GM23338 (cell line): ENCODE measurements around the gene PRDM5. TPM values are rescaled to one million over a fixed set of nuclear protein-coding genes. Genes with fewer than 3 reads are reported as not detected.

Experiments
- ATAC-seq: fragments of 200-7000 bp; cut with Tn5 transposase; 3 replicates; pipeline ENCODE4 v1.9.1; 2020
- DNase-seq: peaks from one replicate; pipeline ENCODE4 v3.0.0-alpha.2; 2015; ENCODE audit warnings: low spot score
- H2AFZ ChIP-seq: fragments of 200-600 bp; sonication (generic); 2 replicates; pipeline ENCODE4 v1.8.0; 2016; ENCODE audit warnings: antibody characterized with exemption, mild to moderate bottlenecking, moderate library complexity
- H3F3A ChIP-seq: fragments of 200-600 bp; sonication (generic); replicated peaks from 2 replicates; pipeline ENCODE4 v1.8.0; 2017; ENCODE audit warnings: antibody characterized with exemption, mixed run types, low read depth
- H3K27ac ChIP-seq: fragments of 200-600 bp; sonication (generic); 2 replicates; pipeline ENCODE4 v1.6.1; 2016; ENCODE audit warnings: low read depth
- H3K27me3 ChIP-seq: fragments of 200-600 bp; sonication (generic); 2 replicates; pipeline ENCODE4 v1.8.0; 2016; ENCODE audit warnings: mild to moderate bottlenecking, mixed run types, moderate library complexity; ENCODE audit not compliant: insufficient read depth
- H3K36me3 ChIP-seq: fragments of 200-600 bp; sonication (generic); 2 replicates; pipeline ENCODE4 v1.8.0; 2016; ENCODE audit warnings: mild to moderate bottlenecking; ENCODE audit not compliant: insufficient read depth
- H3K4me1 ChIP-seq: fragments of 200-600 bp; sonication (generic); 2 replicates; pipeline ENCODE4 v1.8.0; 2016; ENCODE audit warnings: mild to moderate bottlenecking, moderate library complexity; ENCODE audit not compliant: insufficient read depth
- H3K4me2 ChIP-seq: fragments of 200-600 bp; sonication (generic); 2 replicates; pipeline ENCODE4 v1.7.1; 2017; ENCODE audit warnings: mixed run types
- H3K4me3 ChIP-seq: fragments of 200-600 bp; sonication (generic); 2 replicates; pipeline ENCODE4 v1.6.1; 2016; ENCODE audit warnings: mixed run types
- H3K79me2 ChIP-seq: fragments of 200-600 bp; sonication (generic); replicated peaks from 2 replicates; pipeline ENCODE4 v1.8.0; 2017; ENCODE audit warnings: mild to moderate bottlenecking; ENCODE audit not compliant: insufficient read depth
- H3K9me2 ChIP-seq: fragments of 200-600 bp; sonication (generic); 2 replicates; pipeline ENCODE4 v1.8.0; 2017; ENCODE audit not compliant: insufficient read depth
- H4K20me1 ChIP-seq: fragments of 200-600 bp; sonication (generic); replicated peaks from 2 replicates; pipeline ENCODE4 v1.8.0; 2017; ENCODE audit warnings: mild to moderate bottlenecking; ENCODE audit not compliant: insufficient read depth
- H3K27ac Mint-ChIP-seq: 2 replicates; pipeline ENCODE4 v1.8.0; 2020; ENCODE audit warnings: inconsistent platforms, mild to moderate bottlenecking, moderate library complexity, mixed read lengths
- H3K27me3 Mint-ChIP-seq: 3 replicates; pipeline ENCODE4 v1.8.0; 2022; ENCODE audit warnings: low read depth, mild to moderate bottlenecking, moderate library complexity, mixed read lengths, inconsistent platforms; ENCODE audit not compliant: insufficient read depth, poor library complexity
- H3K36me3 Mint-ChIP-seq: 3 replicates; pipeline ENCODE4 v1.8.0; 2021; ENCODE audit warnings: low read depth, mild to moderate bottlenecking, inconsistent platforms, moderate library complexity, mixed read lengths
- H3K4me1 Mint-ChIP-seq: 3 replicates; pipeline ENCODE4 v1.8.0; 2020; ENCODE audit warnings: mild to moderate bottlenecking, inconsistent platforms, mixed read lengths
- H3K4me3 Mint-ChIP-seq: 3 replicates; pipeline ENCODE4 v1.8.0; 2021; ENCODE audit warnings: moderate library complexity, mild to moderate bottlenecking, inconsistent platforms, mixed read lengths
- H3K9me3 Mint-ChIP-seq: 3 replicates; pipeline ENCODE4 v1.8.0; 2020; ENCODE audit warnings: moderate library complexity, mild to moderate bottlenecking, inconsistent platforms, mixed read lengths
- CREB1 ChIP-seq: fragments of 250-450 bp; sonication (Bioruptor Pico); IDR thresholded peaks from 2 replicates; pipeline ENCODE4 v1.5.0; 2020; ENCODE audit warnings: low read depth, mild to moderate bottlenecking, moderate library complexity
- EZH2phosphoT487 ChIP-seq: fragments of 200-600 bp; sonication (generic); IDR thresholded peaks from one replicate; pipeline ENCODE4 v1.8.1; 2018; ENCODE audit warnings: antibody characterized with exemption; ENCODE audit not compliant: unreplicated experiment
- JUNB ChIP-seq: IDR thresholded peaks from one replicate; pipeline ENCODE4 v1.6.1; 2016; ENCODE audit warnings: antibody characterized with exemption; ENCODE audit not compliant: unreplicated experiment
- NANOG ChIP-seq: IDR thresholded peaks from 2 replicates; pipeline ENCODE4 v1.6.1; 2016; ENCODE audit warnings: antibody characterized with exemption, borderline replicate concordance
- ZNF331 ChIP-seq: fragments of 250-450 bp; sonication (Bioruptor Pico); IDR thresholded peaks from 2 replicates; pipeline ENCODE4 v1.5.0; 2020; ENCODE audit warnings: low read depth, mild to moderate bottlenecking, moderate library complexity
- polyA plus RNA-seq: library from polyadenylated mRNA; unstranded; fragments of >200 nt; fragmentation: Nextera tagmentation; extraction: Ambion mirVana; gene quantifications from 2 replicates; pipeline ENCODE4 v1.2.1, GENCODE V29; 2016
- total RNA-seq: library from RNA; depleted of rRNA; stranded (reverse); fragments of >200 nt; shearing (Covaris generic); gene quantifications from 2 replicates; pipeline ENCODE4 v1.2.3, GENCODE V29; 2014
- TF ChIP-seq, protein P1 (sequence below): IDR thresholded peaks from 2 replicates; pipeline ENCODE4 v1.6.1; 2016; ENCODE audit warnings: antibody characterized with exemption
- TF ChIP-seq, protein P2 (sequence below): fragments of 250-450 bp; sonication (Bioruptor Pico); IDR thresholded peaks from 2 replicates; pipeline ENCODE4 v1.5.0; 2020; ENCODE audit warnings: mild to moderate bottlenecking, moderate library complexity

The PRDM5 gene
- total and polyA plus RNA-seq, 2 experiments from 2014 or later = 11.2 to 40.4 TPM

DNA sequence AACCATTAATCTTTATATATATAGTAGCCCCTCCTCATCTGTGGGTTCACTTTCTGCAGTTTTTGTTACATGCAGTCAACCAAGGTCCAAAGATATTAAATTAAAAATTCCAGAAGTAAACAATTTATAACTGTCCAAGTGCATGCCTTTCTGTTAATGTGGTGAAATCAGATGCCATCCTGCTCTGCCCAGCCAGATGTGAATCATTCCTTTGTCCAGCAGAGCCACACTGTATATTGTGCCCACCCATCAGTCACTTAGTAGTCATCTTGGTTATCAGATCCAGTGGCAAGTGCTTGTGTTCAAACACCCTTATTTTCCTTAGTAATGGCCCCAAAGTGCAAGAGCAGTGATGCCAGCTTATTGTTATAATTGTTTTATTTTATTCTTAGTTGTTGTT, 17.2 kb upstream of the PRDM5 start (continued):
- TF ChIP-seq, protein P1, sequence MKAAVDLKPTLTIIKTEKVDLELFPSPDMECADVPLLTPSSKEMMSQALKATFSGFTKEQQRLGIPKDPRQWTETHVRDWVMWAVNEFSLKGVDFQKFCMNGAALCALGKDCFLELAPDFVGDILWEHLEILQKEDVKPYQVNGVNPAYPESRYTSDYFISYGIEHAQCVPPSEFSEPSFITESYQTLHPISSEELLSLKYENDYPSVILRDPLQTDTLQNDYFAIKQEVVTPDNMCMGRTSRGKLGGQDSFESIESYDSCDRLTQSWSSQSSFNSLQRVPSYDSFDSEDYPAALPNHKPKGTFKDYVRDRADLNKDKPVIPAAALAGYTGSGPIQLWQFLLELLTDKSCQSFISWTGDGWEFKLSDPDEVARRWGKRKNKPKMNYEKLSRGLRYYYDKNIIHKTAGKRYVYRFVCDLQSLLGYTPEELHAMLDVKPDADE = no peak
- no peak for TF ChIP-seq JUNB

DNA sequence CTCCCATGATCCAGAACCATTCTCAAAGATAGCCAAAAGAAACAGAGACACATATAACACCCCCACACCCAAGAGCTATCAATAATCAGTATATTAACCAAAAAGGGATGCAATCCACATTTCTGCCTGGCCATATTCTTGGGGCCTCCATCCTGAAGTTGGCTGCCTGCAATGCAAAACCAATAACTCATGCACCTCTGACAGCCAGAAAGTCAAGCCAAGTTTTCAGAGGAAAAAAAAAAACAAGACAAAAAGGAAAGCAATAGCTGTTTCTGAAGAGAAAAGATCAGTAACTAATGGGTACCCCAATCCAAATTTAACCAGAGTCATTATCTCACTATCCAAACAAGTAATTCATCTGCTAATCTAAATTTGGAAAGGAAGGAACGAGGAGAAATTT, 7.3 kb upstream of the PRDM5 start:
- ATAC-seq (no peak), DNase-seq (no peak)
- no peaks in the 10 kb centered on the region for H3K36me3 ChIP-seq
- no peaks in the 10 kb centered on the region; the same call in 2 of the 3 replicates for H3K36me3 Mint-ChIP-seq
- no peak overlapping the region for H3K4me3 Mint-ChIP-seq
- no peak overlapping the region for H3K27ac ChIP-seq
- no peaks in the 10 kb centered on the region for H3K4me1 ChIP-seq
- no peaks in the 10 kb centered on the region for H3F3A ChIP-seq
- no peak overlapping the region for H2AFZ ChIP-seq
- peaks cover 4% of the 10 kb centered on the region for H3K27me3 Mint-ChIP-seq
- no peak overlapping the region for H3K4me3 ChIP-seq
- H3K9me3 Mint-ChIP-seq = no peaks in the 10 kb centered on the region; the same call in 2 of the 3 replicates
- no peak overlapping the region for H3K27ac Mint-ChIP-seq
- no peaks in the 10 kb centered on the region for H4K20me1 ChIP-seq
- H3K9me2 ChIP-seq = peaks cover 12% of the 10 kb centered on the region; the same call in 1 of the 2 replicates
- H3K4me1 Mint-ChIP-seq = no peaks in the 10 kb centered on the region; the same call in 2 of the 3 replicates
- TF ChIP-seq, protein P2, sequence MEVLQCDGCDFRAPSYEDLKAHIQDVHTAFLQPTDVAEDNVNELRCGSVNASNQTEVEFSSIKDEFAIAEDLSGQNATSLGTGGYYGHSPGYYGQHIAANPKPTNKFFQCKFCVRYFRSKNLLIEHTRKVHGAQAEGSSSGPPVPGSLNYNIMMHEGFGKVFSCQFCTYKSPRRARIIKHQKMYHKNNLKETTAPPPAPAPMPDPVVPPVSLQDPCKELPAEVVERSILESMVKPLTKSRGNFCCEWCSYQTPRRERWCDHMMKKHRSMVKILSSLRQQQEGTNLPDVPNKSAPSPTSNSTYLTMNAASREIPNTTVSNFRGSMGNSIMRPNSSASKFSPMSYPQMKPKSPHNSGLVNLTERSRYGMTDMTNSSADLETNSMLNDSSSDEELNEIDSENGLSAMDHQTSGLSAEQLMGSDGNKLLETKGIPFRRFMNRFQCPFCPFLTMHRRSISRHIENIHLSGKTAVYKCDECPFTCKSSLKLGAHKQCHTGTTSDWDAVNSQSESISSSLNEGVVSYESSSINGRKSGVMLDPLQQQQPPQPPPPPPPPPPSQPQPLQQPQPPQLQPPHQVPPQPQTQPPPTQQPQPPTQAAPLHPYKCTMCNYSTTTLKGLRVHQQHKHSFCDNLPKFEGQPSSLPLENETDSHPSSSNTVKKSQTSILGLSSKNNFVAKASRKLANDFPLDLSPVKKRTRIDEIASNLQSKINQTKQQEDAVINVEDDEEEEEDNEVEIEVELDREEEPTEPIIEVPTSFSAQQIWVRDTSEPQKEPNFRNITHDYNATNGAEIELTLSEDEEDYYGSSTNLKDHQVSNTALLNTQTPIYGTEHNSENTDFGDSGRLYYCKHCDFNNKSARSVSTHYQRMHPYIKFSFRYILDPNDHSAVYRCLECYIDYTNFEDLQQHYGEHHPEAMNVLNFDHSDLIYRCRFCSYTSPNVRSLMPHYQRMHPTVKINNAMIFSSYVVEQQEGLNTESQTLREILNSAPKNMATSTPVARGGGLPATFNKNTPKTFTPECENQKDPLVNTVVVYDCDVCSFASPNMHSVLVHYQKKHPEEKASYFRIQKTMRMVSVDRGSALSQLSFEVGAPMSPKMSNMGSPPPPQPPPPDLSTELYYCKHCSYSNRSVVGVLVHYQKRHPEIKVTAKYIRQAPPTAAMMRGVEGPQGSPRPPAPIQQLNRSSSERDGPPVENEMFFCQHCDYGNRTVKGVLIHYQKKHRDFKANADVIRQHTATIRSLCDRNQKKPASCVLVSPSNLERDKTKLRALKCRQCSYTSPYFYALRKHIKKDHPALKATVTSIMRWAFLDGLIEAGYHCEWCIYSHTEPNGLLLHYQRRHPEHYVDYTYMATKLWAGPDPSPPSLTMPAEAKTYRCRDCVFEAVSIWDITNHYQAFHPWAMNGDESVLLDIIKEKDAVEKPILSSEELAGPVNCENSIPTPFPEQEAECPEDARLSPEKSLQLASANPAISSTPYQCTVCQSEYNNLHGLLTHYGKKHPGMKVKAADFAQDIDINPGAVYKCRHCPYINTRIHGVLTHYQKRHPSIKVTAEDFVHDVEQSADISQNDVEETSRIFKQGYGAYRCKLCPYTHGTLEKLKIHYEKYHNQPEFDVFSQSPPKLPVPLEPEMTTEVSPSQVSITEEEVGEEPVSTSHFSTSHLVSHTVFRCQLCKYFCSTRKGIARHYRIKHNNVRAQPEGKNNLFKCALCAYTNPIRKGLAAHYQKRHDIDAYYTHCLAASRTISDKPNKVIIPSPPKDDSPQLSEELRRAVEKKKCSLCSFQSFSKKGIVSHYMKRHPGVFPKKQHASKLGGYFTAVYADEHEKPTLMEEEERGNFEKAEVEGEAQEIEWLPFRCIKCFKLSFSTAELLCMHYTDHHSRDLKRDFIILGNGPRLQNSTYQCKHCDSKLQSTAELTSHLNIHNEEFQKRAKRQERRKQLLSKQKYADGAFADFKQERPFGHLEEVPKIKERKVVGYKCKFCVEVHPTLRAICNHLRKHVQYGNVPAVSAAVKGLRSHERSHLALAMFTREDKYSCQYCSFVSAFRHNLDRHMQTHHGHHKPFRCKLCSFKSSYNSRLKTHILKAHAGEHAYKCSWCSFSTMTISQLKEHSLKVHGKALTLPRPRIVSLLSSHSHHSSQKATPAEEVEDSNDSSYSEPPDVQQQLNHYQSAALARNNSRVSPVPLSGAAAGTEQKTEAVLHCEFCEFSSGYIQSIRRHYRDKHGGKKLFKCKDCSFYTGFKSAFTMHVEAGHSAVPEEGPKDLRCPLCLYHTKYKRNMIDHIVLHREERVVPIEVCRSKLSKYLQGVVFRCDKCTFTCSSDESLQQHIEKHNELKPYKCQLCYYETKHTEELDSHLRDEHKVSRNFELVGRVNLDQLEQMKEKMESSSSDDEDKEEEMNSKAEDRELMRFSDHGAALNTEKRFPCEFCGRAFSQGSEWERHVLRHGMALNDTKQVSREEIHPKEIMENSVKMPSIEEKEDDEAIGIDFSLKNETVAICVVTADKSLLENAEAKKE (CRISPR knock-in tag) = no peak
- TF ChIP-seq ZNF331 (CRISPR knock-in tag) (no peak), EZH2phosphoT487 (no peak), CREB1 (CRISPR knock-in tag) (no peak), JUNB (no peak), NANOG (no peak)
- no peaks in the 10 kb centered on the region for H3K79me2 ChIP-seq
- H3K4me2 ChIP-seq = no peak overlapping the region
- no peaks in the 10 kb centered on the region for H3K27me3 ChIP-seq
